GM18517 (cell line): ENCODE results near the gene PLCB4.
"Not testable (repeated sequence)": the region's sequence is repeated elsewhere in the genome, so short reads cannot be mapped to it uniquely, and the experiment has no call there.

ENCODE experiments used
- ATAC-seq: cut with Tn5 transposase; IDR thresholded peaks from one replicate; pipeline ENCODE4 v1.9.1; 2021; ENCODE audit warnings: mild to moderate bottlenecking, moderate library complexity; ENCODE audit not compliant: unreplicated experiment

The PLCB4 gene

DNA sequence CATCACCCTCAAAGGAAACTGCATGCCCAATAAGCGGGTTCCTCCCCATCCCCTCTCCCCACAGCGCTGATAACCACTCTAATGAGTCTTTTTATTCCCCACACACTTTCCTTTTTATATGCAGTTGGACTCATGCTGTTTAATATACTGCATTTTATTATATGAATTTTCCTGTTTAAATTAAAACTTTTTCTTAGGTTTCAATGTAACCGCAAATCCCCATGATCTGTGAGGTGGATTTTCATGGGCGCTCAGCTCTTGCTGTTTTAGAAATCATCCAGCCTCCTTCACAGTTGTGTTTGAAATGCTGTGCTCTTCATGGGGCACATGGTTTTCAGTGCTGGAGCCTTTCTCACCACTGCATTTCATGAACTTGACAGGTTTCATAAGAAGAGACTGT lies 280.4 kb downstream of the PLCB4 start:
- no peak for ATAC-seq

DNA sequence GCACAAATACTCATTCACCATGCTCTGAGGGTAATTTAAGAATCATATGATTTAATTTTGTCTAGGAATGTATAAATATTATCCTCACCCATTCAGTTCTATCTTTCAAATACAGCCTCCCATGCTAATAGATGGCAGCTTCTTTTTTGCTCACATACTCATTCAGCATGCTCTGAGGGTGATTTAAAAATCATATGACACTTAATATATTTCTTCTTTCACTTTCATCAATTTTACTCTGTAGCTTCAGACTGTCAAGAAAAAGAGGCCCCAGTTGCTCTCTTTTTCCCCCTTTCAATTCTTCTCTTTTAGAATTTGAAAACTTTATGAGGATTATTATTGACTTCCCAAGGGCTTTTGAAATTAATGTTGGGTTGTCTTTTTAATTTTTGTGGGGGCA lies 283.9 kb downstream of the PLCB4 start:
- no peak for ATAC-seq

DNA sequence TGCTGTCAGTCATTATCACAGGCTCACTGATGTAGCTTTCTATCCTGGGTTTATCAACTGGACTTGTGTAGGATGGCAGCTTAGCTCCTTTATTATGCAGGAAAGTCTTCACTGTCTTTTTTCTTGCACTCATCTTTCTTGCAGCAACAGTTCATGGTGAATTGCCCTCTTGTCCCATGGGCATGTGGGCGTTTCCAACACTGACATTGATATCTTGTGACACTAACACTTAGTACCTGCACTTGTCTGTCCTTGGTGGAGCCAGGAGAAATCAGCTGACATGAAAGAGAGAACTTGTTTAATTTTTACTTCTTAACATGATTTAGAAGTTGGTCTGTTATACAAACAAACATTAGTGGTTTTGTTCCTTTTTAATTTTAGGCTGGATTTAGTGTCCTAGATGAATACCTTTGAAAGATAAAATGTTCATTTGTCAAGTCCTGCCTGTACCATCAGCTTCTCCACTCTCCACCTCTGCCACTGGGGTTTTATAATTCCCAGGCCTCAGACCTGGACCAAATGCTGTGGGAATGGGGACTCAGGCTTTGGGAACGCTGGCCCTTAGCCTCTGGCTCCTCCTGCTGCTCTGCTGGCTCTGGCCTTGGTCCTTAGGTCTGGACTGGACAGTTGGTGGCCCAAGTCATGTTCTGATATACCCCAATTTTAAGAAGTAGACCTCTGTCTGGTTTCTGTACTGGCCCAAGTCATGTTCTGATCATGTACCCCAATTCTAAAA lies 284.5 kb downstream of the PLCB4 start:
- ATAC-seq = no peak

DNA sequence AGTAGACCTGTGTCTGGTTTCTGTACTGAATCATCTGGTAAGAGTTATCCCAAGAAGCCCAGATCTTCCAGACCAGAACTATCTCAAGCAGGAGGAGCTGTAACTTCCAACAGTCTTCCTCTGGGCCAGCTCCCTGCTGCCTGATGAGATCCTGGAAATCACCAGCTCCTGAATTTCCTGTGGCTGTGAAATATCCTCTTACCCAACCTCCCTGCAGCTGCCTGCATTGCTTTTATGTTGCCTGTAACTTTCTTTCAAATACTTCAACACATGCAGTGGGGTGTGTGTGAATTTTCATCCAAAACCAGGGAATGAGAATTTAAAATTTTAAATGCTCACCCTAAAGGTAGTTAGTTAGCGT lies 285.0 kb downstream of the PLCB4 start:
- no peak for ATAC-seq

DNA sequence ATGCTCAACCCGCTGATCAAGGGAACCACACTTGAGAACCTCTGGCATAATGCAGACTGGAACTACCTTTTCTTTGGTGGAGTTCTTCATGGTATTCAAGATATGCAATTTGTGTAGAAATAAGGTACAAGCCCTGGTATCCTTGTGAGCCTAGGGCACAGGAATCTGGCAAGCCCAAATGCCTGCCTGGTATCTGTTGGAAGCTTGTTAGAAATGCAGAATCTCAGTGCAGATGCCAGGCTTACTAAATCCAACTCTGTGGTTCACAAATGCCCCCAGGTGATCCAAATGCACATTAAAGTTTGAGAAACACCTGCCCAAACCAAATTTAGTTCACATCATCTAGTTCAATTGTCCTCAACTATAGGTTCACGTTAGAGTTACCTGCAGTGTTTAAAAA lies 285.7 kb downstream of the PLCB4 start:
- no peak for ATAC-seq

DNA sequence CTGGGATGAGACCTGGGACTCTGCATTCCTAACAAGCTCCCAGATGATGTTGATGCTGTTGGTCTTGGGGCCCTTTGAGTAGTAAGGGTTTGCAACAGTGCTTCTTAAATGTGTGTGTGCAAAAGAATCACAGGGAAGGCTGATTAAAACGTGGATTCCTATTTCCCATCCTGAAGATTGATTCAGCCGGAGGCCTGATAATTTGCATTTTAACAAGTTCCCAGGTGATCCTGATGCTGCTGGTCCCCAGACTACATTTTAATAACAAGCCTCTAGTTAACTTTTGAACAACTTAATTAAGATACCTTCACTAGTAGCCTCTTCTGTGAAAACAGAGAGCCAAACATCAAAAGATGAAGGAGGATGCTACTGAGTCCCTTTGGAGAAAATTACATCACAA lies 289.1 kb downstream of the PLCB4 start:
- ATAC-seq = no peak

DNA sequence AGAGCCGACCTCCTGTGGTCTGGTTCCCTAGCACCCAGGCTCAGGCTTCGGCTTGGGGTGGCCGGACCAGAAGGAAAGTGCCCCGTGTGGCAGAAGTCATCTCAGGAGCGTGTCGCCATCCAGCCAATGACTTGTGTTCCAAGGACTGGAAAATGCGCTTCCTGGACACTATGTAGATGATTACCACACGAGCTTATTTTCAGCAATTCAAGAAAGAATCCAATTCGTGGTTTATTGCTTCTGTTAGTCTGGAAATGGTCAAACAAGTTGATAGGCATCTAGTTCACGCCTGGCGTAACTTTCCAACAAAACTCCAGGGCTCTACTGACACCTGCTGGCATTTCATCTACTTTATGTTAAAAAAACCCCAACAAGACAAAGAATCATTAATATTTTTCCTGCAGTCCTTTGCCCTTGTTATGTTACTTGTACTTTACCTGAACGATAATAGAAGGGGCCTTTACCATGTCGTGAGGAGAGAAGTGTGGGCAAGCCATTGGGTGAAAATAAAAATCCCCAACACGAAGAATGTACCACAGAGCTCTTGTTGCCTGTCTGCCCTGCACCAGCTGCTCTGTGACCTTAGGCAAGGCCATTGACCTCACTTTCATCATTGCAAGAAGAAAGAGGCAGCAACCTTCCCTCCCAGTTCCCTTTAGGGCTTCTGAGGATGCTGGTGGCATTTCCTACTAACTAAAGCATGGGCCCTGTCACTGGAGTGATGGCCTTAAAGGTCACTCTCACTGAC lies 290.8 kb downstream of the PLCB4 start:
- no peak for ATAC-seq

DNA sequence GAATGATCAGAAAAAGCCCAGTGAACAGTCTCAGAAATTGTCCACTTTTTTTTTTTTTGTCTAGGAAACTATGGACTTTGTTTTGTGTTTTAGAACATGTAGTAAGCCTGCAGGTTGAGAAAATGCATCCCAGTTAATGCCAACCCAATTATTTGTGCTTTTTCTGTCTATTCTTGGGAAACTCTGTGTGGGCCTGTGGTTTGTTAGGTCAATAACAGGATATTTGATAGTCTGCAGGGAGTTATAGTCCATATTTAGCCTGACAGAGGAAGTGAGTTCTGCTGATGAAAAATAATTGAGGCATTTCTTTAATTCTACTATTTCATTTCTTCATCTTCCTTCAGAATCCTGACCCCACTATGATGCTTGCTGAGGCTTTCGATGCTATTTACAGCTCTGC lies 291.5 kb downstream of the PLCB4 start:
- ATAC-seq = no peak

DNA sequence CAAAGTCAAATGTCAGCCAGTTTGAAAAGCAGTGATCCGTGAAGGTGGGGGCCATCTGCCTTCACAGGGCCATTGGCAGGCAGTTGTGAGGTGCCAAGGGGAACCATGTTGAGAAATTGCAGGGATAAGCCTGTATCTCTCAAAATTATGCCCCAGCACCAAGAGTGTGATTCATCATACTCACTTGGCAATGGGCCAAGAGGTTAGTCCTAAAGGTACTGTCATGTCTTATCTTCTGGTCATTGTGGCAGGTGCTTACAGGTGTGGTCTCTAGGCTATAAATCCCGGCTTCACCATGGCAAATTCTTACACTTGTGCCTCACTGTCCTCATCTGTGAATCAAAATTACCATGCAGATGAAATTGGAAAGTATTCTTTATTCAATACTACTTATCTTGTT lies 294.8 kb downstream of the PLCB4 start:
- ATAC-seq = no peak

DNA sequence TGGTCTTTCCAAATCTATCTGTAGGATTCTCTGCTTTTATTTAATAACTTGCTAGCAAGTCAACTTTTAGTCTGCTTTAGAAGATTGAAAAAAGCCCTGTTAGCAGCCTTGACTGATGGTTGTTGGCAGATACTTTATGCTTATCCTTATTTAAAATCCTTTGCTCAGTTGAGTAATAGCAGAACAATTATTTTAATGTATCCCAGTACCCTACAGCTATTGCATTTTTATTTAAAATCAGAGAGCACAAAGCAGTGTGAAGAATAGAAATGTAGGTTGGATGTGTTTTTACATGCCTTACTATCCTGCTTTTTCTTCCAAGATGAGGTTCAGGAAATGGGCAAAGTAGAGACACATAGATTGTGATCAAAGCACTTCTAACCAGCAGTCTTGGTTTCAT lies 298.4 kb downstream of the PLCB4 start:
- no peak for ATAC-seq

DNA sequence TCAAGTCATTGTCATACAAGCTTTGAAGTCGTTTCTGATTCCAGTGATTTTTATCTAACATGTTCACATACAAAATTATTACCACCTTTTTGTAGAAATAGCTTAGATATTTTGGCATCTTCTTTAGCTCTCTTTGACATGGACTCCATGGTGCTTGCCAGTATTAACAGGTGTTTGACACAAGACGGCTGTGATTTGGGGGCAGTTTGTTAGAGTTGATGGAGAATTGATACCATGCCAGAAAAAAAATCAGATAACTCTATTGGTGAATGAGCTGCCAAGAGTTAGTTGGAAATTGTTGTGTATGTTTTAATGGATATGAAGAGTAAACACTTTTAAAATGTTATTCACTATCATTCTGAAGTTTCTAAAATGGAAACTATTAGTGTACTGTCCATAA lies 298.9 kb downstream of the PLCB4 start:
- no peak for ATAC-seq

DNA sequence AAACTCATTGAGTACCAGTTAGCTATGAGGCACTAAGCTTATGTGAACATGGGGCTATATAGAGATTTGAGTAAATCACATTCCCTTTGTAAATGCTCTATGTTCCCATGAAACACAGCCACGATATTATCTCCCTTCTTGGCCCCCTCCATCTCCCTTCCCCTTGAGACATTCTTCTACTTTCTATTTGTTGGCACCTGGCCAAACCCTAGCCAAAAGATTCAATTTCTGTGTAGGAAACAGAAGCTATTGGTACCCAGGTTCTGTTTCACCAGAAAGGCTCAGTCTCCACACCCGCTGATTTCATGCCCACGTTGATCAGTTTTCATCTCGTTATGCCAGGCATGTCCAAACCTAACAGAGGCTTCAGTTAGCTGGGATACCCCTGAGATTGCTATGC lies 300.0 kb downstream of the PLCB4 start:
- no peak for ATAC-seq

DNA sequence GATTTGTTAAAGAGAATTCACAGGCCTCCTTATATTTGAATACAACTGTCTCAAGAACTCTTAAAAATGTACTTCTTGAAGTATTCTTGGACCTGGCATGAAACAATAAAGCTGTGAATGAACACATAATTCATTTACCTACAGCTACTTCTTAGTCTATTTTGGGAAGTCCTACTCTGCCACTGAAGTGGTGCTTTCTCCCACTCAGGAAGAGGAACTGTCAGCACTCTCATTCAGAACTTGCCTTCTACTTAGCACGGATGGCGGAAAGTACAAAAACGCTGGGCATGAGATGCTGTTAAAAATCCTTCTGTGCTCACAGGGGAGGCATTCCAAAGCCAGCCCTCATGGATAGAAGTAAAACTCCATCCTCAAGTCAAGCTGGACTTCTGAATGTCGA lies 300.7 kb downstream of the PLCB4 start:
- ATAC-seq = no peak

DNA sequence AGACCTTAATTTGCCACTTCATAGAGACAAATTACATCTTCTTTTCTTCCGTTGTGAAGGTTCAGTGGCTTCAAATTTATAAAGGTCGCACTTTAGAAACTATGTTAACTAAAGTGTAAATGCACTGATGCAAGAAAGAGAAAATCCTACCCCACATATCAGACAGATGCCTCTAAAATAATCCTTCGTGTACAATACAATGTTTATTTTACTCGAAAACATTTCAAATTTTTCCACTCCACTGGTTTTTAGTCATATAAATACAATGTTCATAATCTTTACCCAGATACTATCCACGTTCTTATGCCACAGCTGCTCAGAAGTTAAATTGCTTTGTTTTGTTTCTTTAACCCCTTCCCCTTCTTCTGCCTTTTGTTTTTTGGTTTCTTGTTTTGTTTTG lies 305.2 kb downstream of the PLCB4 start:
- no peak for ATAC-seq

DNA sequence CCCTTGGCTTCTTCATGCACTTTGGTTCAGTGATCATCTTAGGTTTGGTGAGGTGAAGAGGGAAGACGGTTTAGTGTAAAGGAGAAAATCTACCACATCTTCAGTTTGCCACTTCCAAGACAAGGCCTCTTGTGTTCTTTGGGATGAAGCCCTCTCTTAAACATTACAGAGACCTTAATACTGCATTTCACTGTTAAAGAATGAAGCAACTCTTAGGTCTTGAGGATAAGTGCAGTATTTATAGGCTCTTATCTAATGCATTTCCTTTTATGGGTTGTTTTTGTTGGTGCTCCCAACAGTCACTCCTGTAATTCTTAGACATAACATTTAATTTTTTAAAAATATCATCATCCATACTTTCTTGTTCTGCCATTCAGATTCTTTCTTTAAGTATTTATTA lies 305.6 kb downstream of the PLCB4 start:
- ATAC-seq = no peak

DNA sequence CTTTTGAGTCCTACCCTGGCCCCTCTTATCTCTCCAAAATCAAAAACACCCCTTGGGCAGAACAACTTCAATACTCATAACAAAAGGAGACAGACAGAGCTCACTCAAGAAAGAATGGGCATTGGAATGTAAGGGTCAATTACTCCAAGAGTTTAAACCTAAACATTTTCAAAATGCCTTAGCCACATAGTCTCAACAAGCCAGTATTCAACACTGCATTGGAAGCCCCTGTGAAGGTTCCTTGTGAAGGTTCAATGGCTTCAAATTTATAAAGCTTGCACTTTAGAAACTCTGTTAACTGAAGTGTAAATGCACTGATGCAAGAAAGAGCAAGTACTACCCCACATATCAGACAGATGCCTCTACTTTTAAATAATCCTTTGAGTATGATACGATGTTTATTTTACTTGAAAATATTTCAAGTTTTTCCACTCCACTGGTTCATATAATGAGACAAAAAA lies 306.4 kb downstream of the PLCB4 start:
- ATAC-seq = no peak

DNA sequence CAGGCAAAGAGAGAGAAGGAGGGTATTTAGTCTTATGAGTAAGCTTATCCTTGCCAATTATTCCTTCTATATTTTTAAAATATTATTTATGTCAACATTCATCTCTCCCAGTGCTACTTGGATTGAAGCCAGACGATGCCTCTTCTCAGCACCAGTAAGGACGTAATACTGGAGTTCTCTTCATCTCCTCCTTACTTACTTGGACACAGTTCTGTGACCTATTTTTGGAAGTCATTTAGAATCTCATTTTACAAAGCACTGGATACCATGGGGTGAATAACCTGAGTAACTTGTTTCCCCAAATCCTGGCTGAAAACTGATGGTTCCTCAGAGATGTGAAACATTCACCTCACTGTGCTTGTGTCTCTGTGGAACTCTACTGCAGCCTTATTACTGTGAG lies 308.1 kb downstream of the PLCB4 start:
- ATAC-seq = no peak

DNA sequence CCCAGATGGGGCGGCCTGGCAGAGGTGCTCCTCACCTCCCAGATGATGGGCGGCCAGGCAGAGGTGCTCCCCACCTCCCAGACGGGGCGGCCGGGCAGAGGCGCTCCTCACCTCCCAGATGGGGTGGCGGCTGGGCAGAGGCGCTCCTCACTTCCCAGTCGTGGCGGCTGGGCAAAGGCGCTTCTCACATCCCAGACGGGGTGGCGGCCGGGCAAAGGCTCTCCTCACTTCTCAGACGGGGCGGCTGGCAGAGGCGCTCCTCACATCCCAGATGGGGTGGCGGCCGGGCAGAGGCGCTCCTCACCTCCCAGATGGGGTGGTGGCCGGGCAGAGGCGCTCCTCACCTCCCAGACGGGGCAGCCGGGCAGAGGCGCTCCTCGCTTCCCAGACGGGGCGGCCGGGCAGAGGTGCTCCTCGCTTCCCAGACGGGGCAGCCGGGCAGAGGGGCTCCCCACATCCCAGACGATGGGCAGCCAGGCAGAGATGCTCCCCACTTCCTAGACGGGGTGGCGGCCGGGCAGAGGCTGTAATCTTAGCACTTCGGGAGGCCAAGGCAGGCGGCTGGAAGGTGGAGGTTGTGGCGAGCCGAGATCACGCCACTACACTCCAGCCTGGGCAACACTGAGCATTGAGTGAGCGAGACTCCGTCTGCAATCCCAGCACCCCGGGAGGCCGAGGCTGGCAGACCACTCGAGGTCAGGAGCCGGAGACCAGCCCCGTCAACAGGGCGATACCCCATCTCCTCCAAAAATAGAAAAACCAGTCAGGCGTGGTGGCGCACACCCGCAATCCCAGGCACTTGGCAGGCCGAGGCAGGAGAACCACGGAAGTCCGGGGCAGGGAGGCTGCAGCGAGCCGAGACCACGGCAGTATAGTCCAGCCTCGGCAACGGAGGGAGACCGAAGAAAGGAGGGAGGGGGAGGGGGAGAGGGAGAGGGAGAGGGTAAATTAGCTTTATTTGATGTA lies 316.7 kb downstream of the PLCB4 start:
- ATAC-seq = not testable (repeated sequence)

DNA sequence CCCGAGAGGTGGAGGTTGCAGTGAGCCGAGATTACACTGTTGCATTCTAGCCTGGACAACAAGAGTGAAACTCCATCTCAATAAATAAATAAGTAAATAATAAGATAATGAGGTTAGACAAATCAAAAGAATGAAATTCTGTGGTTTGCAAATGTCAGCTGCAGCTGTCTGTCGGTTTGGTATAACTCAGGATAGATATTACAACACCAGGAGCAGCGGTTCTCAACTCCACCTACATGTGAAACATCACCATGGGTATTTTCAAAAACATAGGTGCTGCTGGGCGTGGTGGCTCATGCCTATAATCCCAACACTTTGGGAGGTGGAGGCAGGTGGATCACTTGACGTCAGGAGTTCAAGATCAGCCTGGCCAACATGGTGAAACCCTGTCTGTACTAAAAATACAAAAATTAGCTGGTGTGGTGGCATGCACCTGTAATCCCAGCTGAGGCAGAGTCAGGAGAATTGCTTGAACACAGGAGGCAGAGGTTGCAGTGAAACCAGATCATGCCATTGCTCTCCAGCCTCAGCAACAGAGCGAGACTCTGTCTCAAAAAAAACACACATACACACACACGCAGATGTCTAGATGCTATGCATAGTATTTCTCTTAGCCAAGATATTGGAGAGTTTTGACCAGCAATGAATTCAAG lies 319.4 kb downstream of the PLCB4 start:
- ATAC-seq = no peak

DNA sequence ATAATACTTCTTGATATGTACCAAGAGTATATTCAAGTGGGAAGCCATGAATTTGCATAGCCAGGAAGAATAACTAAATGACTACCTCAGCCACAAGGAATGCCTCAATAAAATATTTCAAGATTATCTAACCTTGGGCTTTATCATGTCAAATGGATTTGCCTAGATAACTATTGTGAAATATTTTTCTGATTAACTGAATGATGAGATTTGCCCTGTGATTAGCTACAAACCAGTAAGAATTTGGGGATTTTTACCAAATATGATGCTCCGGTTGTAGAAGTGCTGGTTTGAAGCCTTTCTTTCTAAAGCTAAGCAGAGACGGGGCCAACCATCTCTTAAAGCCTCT lies 319.9 kb downstream of the PLCB4 start:
- no peak for ATAC-seq

DNA sequence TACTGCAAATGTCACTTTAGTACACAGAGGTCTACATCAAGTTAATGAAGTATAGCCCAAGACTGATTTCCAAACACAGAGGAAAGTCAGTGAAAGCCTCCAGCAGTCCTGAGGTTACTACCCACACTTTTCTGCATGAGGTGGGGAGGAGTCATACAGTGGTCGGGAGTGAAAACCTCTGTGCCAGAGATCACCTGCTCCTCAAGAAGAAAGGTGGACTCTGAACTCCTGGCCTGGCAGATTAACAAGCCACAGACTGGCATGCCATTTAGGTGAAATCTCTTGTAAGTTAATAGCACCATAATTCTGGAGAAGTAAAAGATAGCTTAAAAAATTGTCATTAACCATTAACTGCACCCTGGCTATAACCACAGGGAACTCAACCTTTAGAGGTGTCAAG lies 320.5 kb downstream of the PLCB4 start:
- ATAC-seq = no peak
